ENCODE measurements around the gene CTSC. TPM values are rescaled to one million over a fixed set of nuclear protein-coding genes. Genes with fewer than 3 reads are reported as not detected.

Gene CTSC
- total and polyA plus RNA-seq, 9 of the 15 experiments (the other 6 are each of a cell fraction or from before 2014, with no cell fraction given), result 113 to 403 (median 187) TPM

DNA sequence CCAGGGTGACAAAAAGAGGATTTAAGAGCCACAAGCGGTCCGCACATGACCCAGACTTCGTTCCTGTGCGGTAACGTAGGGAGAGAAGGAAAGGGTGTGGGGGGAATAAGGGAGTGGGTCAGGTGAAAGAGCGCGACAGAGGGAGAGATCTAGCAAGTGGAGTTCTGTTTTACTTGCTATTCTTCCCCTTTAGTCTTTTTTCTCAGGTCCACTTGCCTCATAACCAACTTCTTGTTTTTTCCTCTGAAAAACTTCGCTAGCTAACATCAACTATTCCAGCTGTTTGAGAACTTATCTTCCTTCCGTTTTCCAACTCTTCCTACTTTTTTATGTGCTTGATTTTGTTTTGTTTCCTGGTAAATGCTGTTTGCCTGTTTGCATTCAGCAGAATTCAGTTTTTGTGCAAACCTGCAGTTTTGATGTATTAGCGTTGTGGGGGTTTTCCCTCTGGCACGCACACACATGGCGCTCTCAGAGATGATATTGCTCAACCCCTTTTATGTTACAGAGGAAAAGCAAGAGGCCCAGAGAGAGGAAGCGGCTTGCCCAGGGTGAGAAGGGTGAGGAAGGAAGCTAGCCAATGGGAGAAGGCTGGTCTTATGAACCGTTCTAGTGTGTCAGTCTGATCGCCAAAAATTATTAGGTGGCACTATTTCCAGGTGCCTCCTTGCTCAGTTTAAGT is 592 bp upstream of the CTSC start (continued):
- TF ChIP-seq RBBP5 (IDR thresholded peaks at IDR 0.05; ENCODE audit: borderline replicate concordance, insufficient read depth, low read length, poor library complexity, severe bottlenecking) (peak; percentile 53), ZNF766 (CRISPR knock-in tag; conservative IDR thresholded peaks at IDR 0.05) (no peak), GATAD2B (IDR thresholded peaks at IDR 0.05; ENCODE audit: borderline replicate concordance) (no peak), CBX2 (IDR thresholded peaks at IDR 0.05; ENCODE audit: insufficient read depth, low read length, poor library complexity, severe bottlenecking) (no peak), BRD4 (IDR thresholded peaks at IDR 0.05) (no peak), SRSF1 (IDR thresholded peaks at IDR 0.05; ENCODE audit: low read depth, low read length) (no peak), SMARCA5 (IDR thresholded peaks at IDR 0.05) (no peak), TARDBP (IDR thresholded peaks at IDR 0.05) (no peak), MBD2 (IDR thresholded peaks at IDR 0.05; ENCODE audit: borderline replicate concordance, low read depth) (no peak), ARHGAP35 (IDR thresholded peaks at IDR 0.05; ENCODE audit: partially characterized antibody) (no peak)
- TF ChIP-seq, protein P1, sequence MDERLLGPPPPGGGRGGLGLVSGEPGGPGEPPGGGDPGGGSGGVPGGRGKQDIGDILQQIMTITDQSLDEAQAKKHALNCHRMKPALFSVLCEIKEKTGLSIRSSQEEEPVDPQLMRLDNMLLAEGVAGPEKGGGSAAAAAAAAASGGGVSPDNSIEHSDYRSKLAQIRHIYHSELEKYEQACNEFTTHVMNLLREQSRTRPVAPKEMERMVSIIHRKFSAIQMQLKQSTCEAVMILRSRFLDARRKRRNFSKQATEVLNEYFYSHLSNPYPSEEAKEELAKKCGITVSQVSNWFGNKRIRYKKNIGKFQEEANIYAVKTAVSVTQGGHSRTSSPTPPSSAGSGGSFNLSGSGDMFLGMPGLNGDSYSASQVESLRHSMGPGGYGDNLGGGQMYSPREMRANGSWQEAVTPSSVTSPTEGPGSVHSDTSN (CRISPR knock-in tag; IDR thresholded peaks at IDR 0.05; ENCODE audit: low read depth), result no peak
- TF ChIP-seq, protein P1 (tag; conservative IDR thresholded peaks at IDR 0.05; ENCODE audit: low read depth), result no peak
- TF ChIP-seq, protein P2, sequence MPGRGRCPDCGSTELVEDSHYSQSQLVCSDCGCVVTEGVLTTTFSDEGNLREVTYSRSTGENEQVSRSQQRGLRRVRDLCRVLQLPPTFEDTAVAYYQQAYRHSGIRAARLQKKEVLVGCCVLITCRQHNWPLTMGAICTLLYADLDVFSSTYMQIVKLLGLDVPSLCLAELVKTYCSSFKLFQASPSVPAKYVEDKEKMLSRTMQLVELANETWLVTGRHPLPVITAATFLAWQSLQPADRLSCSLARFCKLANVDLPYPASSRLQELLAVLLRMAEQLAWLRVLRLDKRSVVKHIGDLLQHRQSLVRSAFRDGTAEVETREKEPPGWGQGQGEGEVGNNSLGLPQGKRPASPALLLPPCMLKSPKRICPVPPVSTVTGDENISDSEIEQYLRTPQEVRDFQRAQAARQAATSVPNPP (IDR thresholded peaks at IDR 0.05; ENCODE audit: borderline replicate concordance, insufficient read depth, insufficient read length), result no peak
- TF ChIP-seq, protein P3, sequence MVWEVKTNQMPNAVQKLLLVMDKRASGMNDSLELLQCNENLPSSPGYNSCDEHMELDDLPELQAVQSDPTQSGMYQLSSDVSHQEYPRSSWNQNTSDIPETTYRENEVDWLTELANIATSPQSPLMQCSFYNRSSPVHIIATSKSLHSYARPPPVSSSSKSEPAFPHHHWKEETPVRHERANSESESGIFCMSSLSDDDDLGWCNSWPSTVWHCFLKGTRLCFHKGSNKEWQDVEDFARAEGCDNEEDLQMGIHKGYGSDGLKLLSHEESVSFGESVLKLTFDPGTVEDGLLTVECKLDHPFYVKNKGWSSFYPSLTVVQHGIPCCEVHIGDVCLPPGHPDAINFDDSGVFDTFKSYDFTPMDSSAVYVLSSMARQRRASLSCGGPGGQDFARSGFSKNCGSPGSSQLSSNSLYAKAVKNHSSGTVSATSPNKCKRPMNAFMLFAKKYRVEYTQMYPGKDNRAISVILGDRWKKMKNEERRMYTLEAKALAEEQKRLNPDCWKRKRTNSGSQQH (CRISPR knock-in tag; IDR thresholded peaks at IDR 0.05), result no peak
- TF ChIP-seq, protein P4, sequence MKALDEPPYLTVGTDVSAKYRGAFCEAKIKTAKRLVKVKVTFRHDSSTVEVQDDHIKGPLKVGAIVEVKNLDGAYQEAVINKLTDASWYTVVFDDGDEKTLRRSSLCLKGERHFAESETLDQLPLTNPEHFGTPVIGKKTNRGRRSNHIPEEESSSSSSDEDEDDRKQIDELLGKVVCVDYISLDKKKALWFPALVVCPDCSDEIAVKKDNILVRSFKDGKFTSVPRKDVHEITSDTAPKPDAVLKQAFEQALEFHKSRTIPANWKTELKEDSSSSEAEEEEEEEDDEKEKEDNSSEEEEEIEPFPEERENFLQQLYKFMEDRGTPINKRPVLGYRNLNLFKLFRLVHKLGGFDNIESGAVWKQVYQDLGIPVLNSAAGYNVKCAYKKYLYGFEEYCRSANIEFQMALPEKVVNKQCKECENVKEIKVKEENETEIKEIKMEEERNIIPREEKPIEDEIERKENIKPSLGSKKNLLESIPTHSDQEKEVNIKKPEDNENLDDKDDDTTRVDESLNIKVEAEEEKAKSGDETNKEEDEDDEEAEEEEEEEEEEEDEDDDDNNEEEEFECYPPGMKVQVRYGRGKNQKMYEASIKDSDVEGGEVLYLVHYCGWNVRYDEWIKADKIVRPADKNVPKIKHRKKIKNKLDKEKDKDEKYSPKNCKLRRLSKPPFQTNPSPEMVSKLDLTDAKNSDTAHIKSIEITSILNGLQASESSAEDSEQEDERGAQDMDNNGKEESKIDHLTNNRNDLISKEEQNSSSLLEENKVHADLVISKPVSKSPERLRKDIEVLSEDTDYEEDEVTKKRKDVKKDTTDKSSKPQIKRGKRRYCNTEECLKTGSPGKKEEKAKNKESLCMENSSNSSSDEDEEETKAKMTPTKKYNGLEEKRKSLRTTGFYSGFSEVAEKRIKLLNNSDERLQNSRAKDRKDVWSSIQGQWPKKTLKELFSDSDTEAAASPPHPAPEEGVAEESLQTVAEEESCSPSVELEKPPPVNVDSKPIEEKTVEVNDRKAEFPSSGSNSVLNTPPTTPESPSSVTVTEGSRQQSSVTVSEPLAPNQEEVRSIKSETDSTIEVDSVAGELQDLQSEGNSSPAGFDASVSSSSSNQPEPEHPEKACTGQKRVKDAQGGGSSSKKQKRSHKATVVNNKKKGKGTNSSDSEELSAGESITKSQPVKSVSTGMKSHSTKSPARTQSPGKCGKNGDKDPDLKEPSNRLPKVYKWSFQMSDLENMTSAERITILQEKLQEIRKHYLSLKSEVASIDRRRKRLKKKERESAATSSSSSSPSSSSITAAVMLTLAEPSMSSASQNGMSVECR (CRISPR knock-in tag; IDR thresholded peaks at IDR 0.05), result no peak

Data from K562 (cell line).